A549 (cell line): ENCODE results near the gene SKI. TPM values are rescaled to one million over a fixed set of nuclear protein-coding genes. Genes with fewer than 3 reads are reported as not detected.

Source experiments
- ATAC-seq, 2 experiments: fragments of 200-7000 bp in 1 of 2; fragments of >200 bp in 1 of 2; cut with Nextera tagmentation in 1 of 2; cut with Tn5 transposase in 1 of 2; 3 replicates each; pipeline versions ENCODE4 v1.8.0 to v1.9.1; 2018 to 2020; ENCODE audit warnings: mild to moderate bottlenecking in 1 of 2, moderate library complexity in 1 of 2
- CTCF ChIA-PET: fragments of 300-600 bp; sonication (Branson Sonifier 250); formaldehyde crosslinking; extraction: SDS; loops from one replicate; lab custom pipeline; 2021; ENCODE audit warnings: antibody characterized with exemption, inconsistent platforms; lab: Yijun Ruan, JAX
- POLR2A ChIA-PET: fragments of 350-600 bp; formaldehyde crosslinking; extraction: SDS; loops from one replicate; lab custom pipeline; 2021; ENCODE audit warnings: antibody characterized with exemption, inconsistent platforms; lab: Yijun Ruan, JAX
- DNase-seq, 2 experiments: peaks; one replicate each; pipeline versions ENCODE4 v3.0.0 to v3.0.0-alpha.2; 2011 to 2016; ENCODE audit warnings: low read depth in 1 of 2, low spot score in 1 of 2
- FAIRE-seq: peaks from 2 replicates; lab custom pipeline; 2011; peaks lifted over from hg19 to GRCh38; lab: Jason Lieb, UNC
- H3K27ac ChIP-seq, 2 experiments: fragments of >200 bp; sonication (Bioruptor Twin); formaldehyde crosslinking; 3 replicates each; pipeline ENCODE4 v1.5.1; 2016 to 2017
- H3K4me1 ChIP-seq: fragments of >200 bp; sonication (Bioruptor Twin); formaldehyde crosslinking; 3 replicates; pipeline ENCODE4 v1.6.1; 2016
- H3K4me2 ChIP-seq: fragments of >200 bp; sonication (Bioruptor Twin); formaldehyde crosslinking; 3 replicates; pipeline ENCODE4 v1.6.1; 2016
- H3K4me3 ChIP-seq: fragments of >200 bp; sonication (Bioruptor Twin); formaldehyde crosslinking; 3 replicates; pipeline ENCODE4 v1.5.1; 2016
- H3K9me3 ChIP-seq: fragments of >200 bp; sonication (Bioruptor Twin); formaldehyde crosslinking; 3 replicates; pipeline ENCODE4 v1.6.1; 2016
- BCL3 ChIP-seq: fragments of >200 bp; sonication (Bioruptor Twin); formaldehyde crosslinking; IDR thresholded peaks from 3 replicates; pipeline ENCODE4 v1.6.1; 2016
- CTCF ChIP-seq: fragments of >200 bp; sonication (Bioruptor Twin); formaldehyde crosslinking; IDR thresholded peaks from 3 replicates; pipeline ENCODE4 v1.5.1; 2016
- EHMT2 ChIP-seq: fragments of 200-600 bp; sonication (generic); IDR thresholded peaks from 2 replicates; pipeline ENCODE4 v1.6.1; 2016; ENCODE audit warnings: antibody characterized with exemption, low read depth, mild to moderate bottlenecking, moderate library complexity
- HEYL ChIP-seq: fragments of 250-450 bp; sonication (Bioruptor Pico); IDR thresholded peaks from 2 replicates; pipeline ENCODE4 v1.8.0; 2021; ENCODE audit warnings: mild to moderate bottlenecking, moderate library complexity
- HOXB13 ChIP-seq: fragments of 250-450 bp; sonication (Bioruptor Pico); IDR thresholded peaks from 2 replicates; pipeline ENCODE4 v1.5.0; 2020; ENCODE audit warnings: low read depth, mild to moderate bottlenecking, moderate library complexity
- JUN ChIP-seq, 2 experiments: fragments of >200 bp; sonication (Bioruptor Twin); formaldehyde crosslinking; IDR thresholded peaks; 2 replicates in 1 of 2; 3 replicates in 1 of 2; pipeline ENCODE4 v1.6.1; 2016 to 2017
- KDM1A ChIP-seq: fragments of 200-600 bp; sonication (generic); IDR thresholded peaks from 2 replicates; pipeline ENCODE4 v1.6.1; 2016; ENCODE audit warnings: low read depth, mild to moderate bottlenecking
- KDM5A ChIP-seq: fragments of 200-600 bp; sonication (generic); IDR thresholded peaks from 2 replicates; pipeline ENCODE4 v1.6.1; 2016; ENCODE audit warnings: antibody characterized with exemption, mild to moderate bottlenecking
- MAFK ChIP-seq: fragments of 450-650 bp; IDR thresholded peaks from 2 replicates; pipeline ENCODE4 v1.6.1; 2014; ENCODE audit not compliant: partially characterized antibody
- MAX ChIP-seq: IDR thresholded peaks from 2 replicates; pipeline ENCODE4 v1.6.1; 2012
- PBX3 ChIP-seq: IDR thresholded peaks from 2 replicates; pipeline ENCODE4 v1.6.1; 2012
- POLR2A ChIP-seq: IDR thresholded peaks from 2 replicates; pipeline ENCODE4 v1.6.1; 2012; ENCODE audit warnings: mild to moderate bottlenecking, low read length
- RAD21 ChIP-seq, 2 experiments: fragments of >200 bp in 1 of 2; sonication (Bioruptor Twin) in 1 of 2; formaldehyde crosslinking in 1 of 2; IDR thresholded peaks in 1 of 2; conservative IDR thresholded peaks in 1 of 2; 2 replicates in 1 of 2; 3 replicates in 1 of 2; pipeline ENCODE4 v1.6.1; 2012 to 2018; ENCODE audit warnings: inconsistent platforms in 1 of 2
- SMC3 ChIP-seq: fragments of >200 bp; sonication (Bioruptor Twin); formaldehyde crosslinking; IDR thresholded peaks from 3 replicates; pipeline ENCODE4 v1.6.1; 2018; ENCODE audit warnings: inconsistent platforms
- TFCP2L1 ChIP-seq: fragments of 250-450 bp; sonication (Bioruptor Pico); IDR thresholded peaks from 2 replicates; pipeline ENCODE4 v1.5.0; 2021; ENCODE audit warnings: mild to moderate bottlenecking
- WGBS: methylation state at CpG from one replicate; pipeline ENCODE4 v1.1.6; 2017; ENCODE audit errors: missing lambda C conversion rate; 5-methylcytosine and 5-hydroxymethylcytosine counted together
- polyA plus RNA-seq, 4 experiments: library from polyadenylated mRNA; depleted of rRNA in 3 of 4; stranded (reverse); fragments of >200 nt; fragmentation: RNase III in 1 of 4; extraction: RNeasy Plus Mini Kit Qiagen cat#74134 plus additional on column Dnase treatment in 1 of 4; gene quantifications; 2 replicates in 3 of 4; 3 replicates in 1 of 4; pipeline ENCODE4 v1.2.3, GENCODE V29; 2011 to 2017

Gene SKI
- polyA plus RNA-seq, 2 of the 4 experiments (the other 2 are of a cell fraction), result 2.8 to 12.0 TPM

- 91% methylated on average over 16 of the region's 44 CpGs for WGBS
- ATAC-seq (no peak), DNase-seq (no peak), FAIRE-seq (no peak)
- TF ChIP-seq KDM1A, result no peak
- Histone ChIP-seq H3K27ac (peak overlapping the region; percentile 99 to 100), H3K9me3 (no peaks in the 10 kb centered on the region), H3K4me3 (peak overlapping the region; percentile 77), H3K4me1 (peaks cover 20% of the 10 kb centered on the region), H3K4me2 (peak overlapping the region; percentile 88)
- ChIA-PET POLR2A (no interaction called here), CTCF (interaction anchor here (3.2 to 3.3 kb wide), 2 partner anchors 38 to 188 kb away, joined by 21 to 49 read pairs; no protein-coding TSS in a partner anchor)
Measured at GRCh38 chr1:2193514-2194281, 34.4 kb upstream of the SKI start.

GRCh38 chr1:2194319-2194897 lies 33.7 kb upstream of the SKI start, which contains the start of gene FAAP20:
TSS of gene FAAP20 (minus strand) at chr1:2194772. CDS start at chr1:2194749, 23 bp downstream.
- no peak for TF ChIP-seq MAFK
- no peak for TF ChIP-seq EHMT2
- TF ChIP-seq HOXB13 (CRISPR knock-in tag), result no peak
- TF ChIP-seq HEYL (CRISPR knock-in tag), result no peak
- peak in 1 of 2 experiments; percentile 67; a peak in 1 of 5 replicates for TF ChIP-seq JUN (IDR thresholded peaks at IDR 0.05)
- TF ChIP-seq POLR2A, result peak; percentile 40; the same call in 1 of the 2 replicates
- ChIA-PET CTCF (interaction anchor here (0.6 to 10.4 kb wide), 36 partner anchors 10 to 353 kb away, joined by 3 to 267 read pairs (median 6); partner anchors contain the start of genes MORN1, PEX10 and RER1), POLR2A (interaction anchor here (0.7 to 1.6 kb wide), 10 partner anchors 9 to 351 kb away, joined by 3 to 25 read pairs (median 6); partner anchors contain the start of genes MORN1, PEX10 and RER1)
- WGBS, result no CpG with 5 or more reads among the region's 63 CpGs
- no peak for FAIRE-seq
- H3K4me1 ChIP-seq, result peaks cover 24% of the 10 kb centered on the region
- DNase-seq, result peak; percentile 32 to 57
- H3K9me3 ChIP-seq, result no peaks in the 10 kb centered on the region
- peak within 1 kb of the TSS; percentile 99 to 100 for H3K27ac ChIP-seq
- H3K4me3 ChIP-seq, result peak within 1 kb of the TSS; percentile 77
- H3K4me2 ChIP-seq, result peak within 1 kb of the TSS; percentile 88
- peak; percentile 64 to 65 for ATAC-seq

GRCh38 chr1:2194898-2195673 lies 33.0 kb upstream of the SKI start:
- ATAC-seq, result peak; percentile 85 to 87
- WGBS, result 1% methylated on average over 9 of the region's 35 CpGs
- CTCF ChIA-PET, result interaction anchor here (0.6 to 10.4 kb wide), 39 partner anchors 9 to 352 kb away, joined by 3 to 267 read pairs (median 5); partner anchors contain the start of genes MORN1, PEX10 and RER1
- peak overlapping the region; percentile 88 for H3K4me2 ChIP-seq
- peak overlapping the region; percentile 77 for H3K4me3 ChIP-seq
- peak overlapping the region; percentile 99 to 100 for H3K27ac ChIP-seq
- TF ChIP-seq JUN (IDR thresholded peaks at IDR 0.05) (peak in 1 of 2 experiments; percentile 41; a peak in 2 of 5 replicates), POLR2A (0 out of 2 replicates have a peak, but pooled peaks have one; percentile 3), CTCF (peak; percentile 94), KDM5A (peak; percentile 98), BCL3 (no peak), RAD21 (conservative IDR thresholded peaks at IDR 0.05 in 1 of 2, IDR thresholded peaks at IDR 0.05 in 1 of 2) (peak; percentile 87 to 97), PBX3 (0 out of 2 replicates have a peak, but pooled peaks have one; percentile 33), TFCP2L1 (no peak), KDM1A (no peak), MAX (peak; percentile 45), SMC3 (peak; percentile 84)
- TF ChIP-seq, all 56 proteins: peak for 8
- no peaks in the 10 kb centered on the region for H3K9me3 ChIP-seq
- FAIRE-seq (no peak), DNase-seq (peak; percentile 83 to 85)
- H3K4me1 ChIP-seq, result peaks cover 21% of the 10 kb centered on the region
- POLR2A ChIA-PET, result interaction anchor here (0.7 to 1.6 kb wide), 10 partner anchors 8 to 351 kb away, joined by 3 to 25 read pairs (median 6); partner anchors contain the start of genes MORN1, PEX10 and RER1
